OCI-LY1 (cell line): ENCODE data around the gene UGT1A9.

ENCODE experiments used
- H2AFZ ChIP-seq: fragments of 200-600 bp; sonication (generic), shearing (Covaris generic); 2 replicates; pipeline ENCODE4 v1.6.0; 2014; ENCODE audit warnings: antibody characterized with exemption, mild to moderate bottlenecking, low read length
- H3F3A ChIP-seq: fragments of 200-600 bp; sonication (generic), shearing (Covaris generic); 2 replicates; pipeline ENCODE4 v1.6.0; 2014; ENCODE audit warnings: mild to moderate bottlenecking, antibody characterized with exemption, low read length, moderate library complexity; ENCODE audit not compliant: insufficient read depth
- H3K27ac ChIP-seq: fragments of 200-600 bp; sonication (generic); 2 replicates; pipeline ENCODE4 v1.5.1; 2014; ENCODE audit warnings: low read length, mixed run types, mild to moderate bottlenecking, low read depth; ENCODE audit not compliant: poor library complexity, severe bottlenecking
- H3K27me3 ChIP-seq: fragments of 200-600 bp; sonication (generic); 2 replicates; pipeline ENCODE4 v1.6.0; 2014; ENCODE audit warnings: antibody characterized with exemption, mild to moderate bottlenecking, low read length, moderate library complexity; ENCODE audit not compliant: insufficient read depth
- H3K36me3 ChIP-seq: fragments of 200-600 bp; sonication (generic); 2 replicates; pipeline ENCODE4 v1.6.1; 2014; ENCODE audit warnings: mild to moderate bottlenecking, antibody characterized with exemption, low read length, moderate library complexity, mixed read lengths; ENCODE audit not compliant: insufficient read depth
- H3K4me1 ChIP-seq: fragments of 200-600 bp; sonication (generic); 2 replicates; pipeline ENCODE4 v1.5.1; 2014; ENCODE audit warnings: mild to moderate bottlenecking, low read length, moderate library complexity; ENCODE audit not compliant: insufficient read depth, severe bottlenecking
- H3K4me2 ChIP-seq: fragments of 200-600 bp; sonication (generic), shearing (Covaris generic); 2 replicates; pipeline ENCODE4 v1.6.1; 2014; ENCODE audit warnings: low read length
- H3K4me3 ChIP-seq: fragments of 200-600 bp; sonication (generic); 2 replicates; pipeline ENCODE4 v1.5.1; 2014; ENCODE audit warnings: low read length, low read depth, mild to moderate bottlenecking, mixed read lengths; ENCODE audit not compliant: poor library complexity, severe bottlenecking
- H3K79me2 ChIP-seq: fragments of 200-600 bp; shearing (Covaris generic); 2 replicates; pipeline ENCODE4 v1.6.1; 2016; ENCODE audit warnings: mixed run types, low read length, mixed read lengths; ENCODE audit not compliant: insufficient read depth
- H3K9ac ChIP-seq: fragments of 200-600 bp; sonication (generic), shearing (Covaris generic); 2 replicates; pipeline ENCODE4 v1.6.1; 2014; ENCODE audit warnings: mild to moderate bottlenecking, low read length, mixed read lengths
- H3K9me2 ChIP-seq: fragments of 200-600 bp; sonication (generic), shearing (Covaris generic); 2 replicates; pipeline ENCODE4 v1.6.1; 2014; ENCODE audit warnings: low read depth, mild to moderate bottlenecking, low read length, mixed read lengths
- H3K9me3 ChIP-seq: fragments of 200-600 bp; shearing (Covaris generic); 2 replicates; pipeline ENCODE4 v1.6.1; 2014; ENCODE audit warnings: low read length, mixed read lengths
- H4K20me1 ChIP-seq: fragments of 200-600 bp; sonication (generic), shearing (Covaris generic); 2 replicates; pipeline ENCODE4 v1.6.0; 2016; ENCODE audit warnings: mild to moderate bottlenecking, low read length; ENCODE audit not compliant: insufficient read depth
- EZH2 ChIP-seq: fragments of 200-600 bp; sonication (generic), shearing (Covaris generic); IDR thresholded peaks from 2 replicates; pipeline ENCODE4 v1.8.0; 2017; ENCODE audit warnings: borderline replicate concordance, mixed run types, mild to moderate bottlenecking, antibody characterized with exemption, low read length, moderate library complexity, mixed read lengths
- TF ChIP-seq, protein P1 (sequence below): fragments of 200-600 bp; sonication (generic), shearing (Covaris generic); IDR thresholded peaks from 2 replicates; pipeline ENCODE4 v1.5.1; 2017; ENCODE audit warnings: mild to moderate bottlenecking, antibody characterized with exemption, low read length, moderate library complexity, mixed read lengths

The UGT1A9 gene

DNA sequence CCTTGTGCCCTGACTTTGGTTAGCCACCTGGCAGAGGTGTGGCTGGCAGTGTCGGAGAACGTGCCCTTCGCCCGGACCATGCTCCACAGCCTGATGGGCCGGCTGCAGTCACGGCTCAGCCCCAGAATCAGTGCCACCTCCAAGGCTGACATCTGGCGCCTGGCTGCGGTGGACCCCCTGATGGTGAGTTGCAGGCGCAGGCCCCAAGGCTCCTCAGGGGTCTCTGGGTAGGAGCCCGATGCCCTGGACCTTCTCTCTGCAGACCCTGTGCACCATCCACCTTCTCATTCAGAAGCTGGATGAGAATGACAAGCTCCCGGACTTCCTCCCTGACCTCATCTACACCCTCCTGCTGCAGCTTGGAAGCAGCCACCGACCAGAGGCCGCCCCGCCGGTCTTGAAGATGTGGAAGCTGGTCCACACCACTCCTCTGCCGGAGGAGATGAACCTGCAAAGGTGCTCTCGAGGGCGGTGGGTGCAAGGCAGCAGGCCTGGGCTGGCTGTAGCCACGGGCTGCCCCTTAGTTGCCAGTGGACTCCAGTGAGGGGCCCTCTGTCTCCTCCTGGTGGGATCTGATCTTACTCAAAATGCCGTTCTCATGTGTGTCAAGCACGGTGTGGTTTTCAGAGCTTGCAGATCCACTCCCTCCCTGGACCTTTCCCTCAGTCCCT is 150.5 kb downstream of the UGT1A9 start:
- Histone ChIP-seq H4K20me1 (no peaks in the 10 kb centered on the region), H3K4me1 (no peaks in the 10 kb centered on the region), H3K9me3 (no peaks in the 10 kb centered on the region), H3K4me2 (no peak overlapping the region), H3K79me2 (no peaks in the 10 kb centered on the region), H3K27ac (no peak overlapping the region), H3F3A (no peaks in the 10 kb centered on the region), H3K4me3 (no peak overlapping the region), H2AFZ (no peak overlapping the region), H3K9me2 (no peaks in the 10 kb centered on the region), H3K36me3 (no peaks in the 10 kb centered on the region), H3K27me3 (peaks cover 9% of the 10 kb centered on the region; the same call in 1 of the 2 replicates), H3K9ac (no peak overlapping the region)
- TF ChIP-seq, protein P1, sequence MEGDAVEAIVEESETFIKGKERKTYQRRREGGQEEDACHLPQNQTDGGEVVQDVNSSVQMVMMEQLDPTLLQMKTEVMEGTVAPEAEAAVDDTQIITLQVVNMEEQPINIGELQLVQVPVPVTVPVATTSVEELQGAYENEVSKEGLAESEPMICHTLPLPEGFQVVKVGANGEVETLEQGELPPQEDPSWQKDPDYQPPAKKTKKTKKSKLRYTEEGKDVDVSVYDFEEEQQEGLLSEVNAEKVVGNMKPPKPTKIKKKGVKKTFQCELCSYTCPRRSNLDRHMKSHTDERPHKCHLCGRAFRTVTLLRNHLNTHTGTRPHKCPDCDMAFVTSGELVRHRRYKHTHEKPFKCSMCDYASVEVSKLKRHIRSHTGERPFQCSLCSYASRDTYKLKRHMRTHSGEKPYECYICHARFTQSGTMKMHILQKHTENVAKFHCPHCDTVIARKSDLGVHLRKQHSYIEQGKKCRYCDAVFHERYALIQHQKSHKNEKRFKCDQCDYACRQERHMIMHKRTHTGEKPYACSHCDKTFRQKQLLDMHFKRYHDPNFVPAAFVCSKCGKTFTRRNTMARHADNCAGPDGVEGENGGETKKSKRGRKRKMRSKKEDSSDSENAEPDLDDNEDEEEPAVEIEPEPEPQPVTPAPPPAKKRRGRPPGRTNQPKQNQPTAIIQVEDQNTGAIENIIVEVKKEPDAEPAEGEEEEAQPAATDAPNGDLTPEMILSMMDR: no peak
- no peak for TF ChIP-seq EZH2
